GM19238 (cell line): ENCODE measurements around the gene TRPC1.

Experiments used
- DNase-seq: peaks from one replicate; pipeline ENCODE4 v3.0.0; 2011; ENCODE audit warnings: low spot score; ENCODE audit not compliant: insufficient read length

The TRPC1 gene

GRCh38 chr3:142837526-142837925 is 113.7 kb downstream of the TRPC1 start:
- no peak for DNase-seq

- no peak for DNase-seq
Observed at GRCh38 chr3:142839831-142840230, 116.0 kb downstream of the TRPC1 start.

GRCh38 chr3:142844339-142844977 is 120.6 kb downstream of the TRPC1 start:
- no peak for DNase-seq

- DNase-seq = no peak
Observed at GRCh38 chr3:142846779-142847577, 123.1 kb downstream of the TRPC1 start.

GRCh38 chr3:142849148-142849547 is 125.3 kb downstream of the TRPC1 start:
- no peak for DNase-seq

- no peak for DNase-seq
Observed at GRCh38 chr3:142850395-142851023, 126.7 kb downstream of the TRPC1 start.

GRCh38 chr3:142852009-142852408 is 128.2 kb downstream of the TRPC1 start:
- no peak for DNase-seq

GRCh38 chr3:142853270-142854168 is 129.7 kb downstream of the TRPC1 start:
- no peak for DNase-seq

- DNase-seq = no peak
Observed at GRCh38 chr3:142857056-142857455, 133.2 kb downstream of the TRPC1 start.
